Endothelial cell of umbilical vein (primary cell): ENCODE results near the gene SLC12A4.

Experiments used
- EZH2 ChIP-seq: IDR thresholded peaks from 2 replicates; pipeline ENCODE4 v1.6.1; 2012; ENCODE audit warnings: borderline replicate concordance, low read depth, mild to moderate bottlenecking, moderate library complexity, low read length, inconsistent platforms; ENCODE audit not compliant: severe bottlenecking
- POLR2A ChIP-seq: IDR thresholded peaks from 2 replicates; pipeline ENCODE4 v1.6.1; 2012; ENCODE audit warnings: low read depth, mild to moderate bottlenecking, control low read depth, low read length
- TF ChIP-seq, protein P1 (sequence below), 2 donors: IDR thresholded peaks; 1 replicate in 1 of 2; 2 replicates in 1 of 2; pipeline ENCODE4 v1.5.1; 2011; ENCODE audit warnings: low read length in 2 of 2, mild to moderate bottlenecking in 2 of 2, moderate library complexity in 2 of 2, control low read depth in 1 of 2, inconsistent platforms in 1 of 2, low read depth in 1 of 2; ENCODE audit not compliant: insufficient read depth in 1 of 2; ENCODE audit errors: extremely low read depth in 1 of 2

- no peak for TF ChIP-seq EZH2
- TF ChIP-seq POLR2A = no peak
- TF ChIP-seq, protein P1, sequence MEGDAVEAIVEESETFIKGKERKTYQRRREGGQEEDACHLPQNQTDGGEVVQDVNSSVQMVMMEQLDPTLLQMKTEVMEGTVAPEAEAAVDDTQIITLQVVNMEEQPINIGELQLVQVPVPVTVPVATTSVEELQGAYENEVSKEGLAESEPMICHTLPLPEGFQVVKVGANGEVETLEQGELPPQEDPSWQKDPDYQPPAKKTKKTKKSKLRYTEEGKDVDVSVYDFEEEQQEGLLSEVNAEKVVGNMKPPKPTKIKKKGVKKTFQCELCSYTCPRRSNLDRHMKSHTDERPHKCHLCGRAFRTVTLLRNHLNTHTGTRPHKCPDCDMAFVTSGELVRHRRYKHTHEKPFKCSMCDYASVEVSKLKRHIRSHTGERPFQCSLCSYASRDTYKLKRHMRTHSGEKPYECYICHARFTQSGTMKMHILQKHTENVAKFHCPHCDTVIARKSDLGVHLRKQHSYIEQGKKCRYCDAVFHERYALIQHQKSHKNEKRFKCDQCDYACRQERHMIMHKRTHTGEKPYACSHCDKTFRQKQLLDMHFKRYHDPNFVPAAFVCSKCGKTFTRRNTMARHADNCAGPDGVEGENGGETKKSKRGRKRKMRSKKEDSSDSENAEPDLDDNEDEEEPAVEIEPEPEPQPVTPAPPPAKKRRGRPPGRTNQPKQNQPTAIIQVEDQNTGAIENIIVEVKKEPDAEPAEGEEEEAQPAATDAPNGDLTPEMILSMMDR (IDR thresholded peaks at IDR 0.05; ENCODE audit: extremely low read depth in 1 of 2, insufficient read depth in 1 of 2, low read depth in 1 of 2, low read length in 2 of 2) = peak; percentile 66 to 82
These were observed 26.3 kb downstream of the SLC12A4 start for GRCh38 chr16:67942200-67942509.
